ENCODE data around the gene CNTN5.

Gene CNTN5

GRCh38 chr11:99671808-99672409, 651.2 kb downstream of the CNTN5 start:
- CTCF ChIA-PET: interaction anchor here (1.3 kb wide), 1 partner anchor 33 kb away, joined by 3 read pairs; no protein-coding TSS in a partner anchor
- no peak for DNase-seq (ENCODE audit: extremely low spot score)
- no peak for TF ChIP-seq CTCF (IDR thresholded peaks at IDR 0.05; ENCODE audit: control extremely low read depth, extremely low read depth, low read depth, missing control alignments)

DNA sequence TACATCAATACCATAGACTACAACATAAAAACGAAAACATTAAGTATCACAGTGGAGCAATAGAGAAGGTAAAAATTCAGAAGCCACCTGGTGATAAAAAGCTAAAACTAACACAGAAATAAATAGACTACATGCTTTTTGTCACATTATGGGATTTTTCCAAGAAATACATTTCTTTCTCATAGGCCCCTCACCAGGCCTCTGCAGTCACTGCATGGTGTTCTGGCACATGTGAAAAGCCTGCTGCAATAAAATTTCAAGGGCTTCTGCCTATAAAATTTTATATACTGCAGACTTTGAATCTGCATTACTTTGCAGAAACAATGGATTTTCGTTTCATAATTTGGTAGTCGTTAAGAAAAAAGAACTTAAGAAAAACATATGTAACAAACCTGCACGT, 655.5 kb downstream of the CNTN5 start:
- DNase-seq (ENCODE audit: extremely low spot score): no peak
- CTCF ChIA-PET: interaction anchor here (1.0 kb wide), 1 partner anchor 37 kb away, joined by 3 read pairs; no protein-coding TSS in a partner anchor
- POLR2A ChIA-PET: no interaction called here
- no peak for TF ChIP-seq CTCF (IDR thresholded peaks at IDR 0.05; ENCODE audit: control extremely low read depth, extremely low read depth, low read depth, missing control alignments)

More at GRCh38 chr11:99671808-99672409, 651.2 kb downstream of the CNTN5 start:
- POLR2A ChIA-PET: no interaction called here

- CTCF ChIA-PET: no interaction called here
- no peak for DNase-seq (ENCODE audit: extremely low spot score)
- no peak for TF ChIP-seq CTCF (IDR thresholded peaks at IDR 0.05; ENCODE audit: control extremely low read depth, extremely low read depth, low read depth, missing control alignments)
- POLR2A ChIA-PET: no interaction called here
These were observed 661.4 kb downstream of the CNTN5 start for GRCh38 chr11:99682171-99682570.

GRCh38 chr11:99682646-99683045, 661.9 kb downstream of the CNTN5 start:
- ChIA-PET POLR2A (no interaction called here), CTCF (no interaction called here)
- TF ChIP-seq CTCF (IDR thresholded peaks at IDR 0.05; ENCODE audit: control extremely low read depth, extremely low read depth, low read depth, missing control alignments): no peak
- no peak for DNase-seq (ENCODE audit: extremely low spot score)

DNA sequence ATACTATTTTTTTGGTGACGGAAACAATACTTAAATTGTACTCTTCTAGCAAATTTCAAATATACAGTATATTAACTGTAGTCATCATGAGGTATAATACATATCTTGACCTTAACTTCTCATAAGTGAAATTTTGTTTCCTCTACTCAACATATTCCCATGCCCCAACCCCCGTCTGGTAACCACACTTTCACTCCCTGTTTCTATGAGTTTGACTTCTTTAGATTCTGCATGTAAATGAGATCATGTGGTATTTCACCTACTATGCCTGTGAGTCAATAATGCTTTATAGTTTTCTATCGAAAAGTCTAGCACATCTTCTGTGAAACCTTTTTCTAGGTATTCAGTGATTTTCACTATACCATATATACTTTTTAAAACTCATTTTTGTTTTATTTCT, 663.2 kb downstream of the CNTN5 start:
- ChIA-PET POLR2A (no interaction called here), CTCF (no interaction called here)
- no peak for TF ChIP-seq CTCF (IDR thresholded peaks at IDR 0.05; ENCODE audit: control extremely low read depth, extremely low read depth, low read depth, missing control alignments)
- DNase-seq (ENCODE audit: extremely low spot score): no peak

- DNase-seq (ENCODE audit: extremely low spot score): no peak
- no peak for TF ChIP-seq CTCF (IDR thresholded peaks at IDR 0.05; ENCODE audit: control extremely low read depth, extremely low read depth, low read depth, missing control alignments)
- POLR2A ChIA-PET: no interaction called here
- CTCF ChIA-PET: no interaction called here
These were observed 666.1 kb downstream of the CNTN5 start for GRCh38 chr11:99686838-99687237.
